Fibroblast of villous mesenchyme (primary cell): ENCODE measurements around the gene SLC4A8. TPM values are rescaled to one million over a fixed set of nuclear protein-coding genes. Genes with fewer than 3 reads are reported as not detected.

Source experiments
- DNase-seq: peaks from one replicate; pipeline ENCODE4 v3.0.0-alpha.2; 2010; ENCODE audit warnings: low read depth
- H3K4me3 ChIP-seq: 2 replicates; pipeline ENCODE4 v1.5.1; 2011; ENCODE audit warnings: low read depth, mild to moderate bottlenecking, low read length
- CTCF ChIP-seq: IDR thresholded peaks from 2 replicates; pipeline ENCODE4 v1.5.1; 2012; ENCODE audit warnings: low read depth, mild to moderate bottlenecking, low read length; ENCODE audit not compliant: insufficient read depth
- total RNA-seq: library from RNA; depleted of rRNA; stranded (reverse); fragments of >200 nt; gene quantifications from 2 replicates; pipeline ENCODE4 v1.2.3, GENCODE V29; 2012

SLC4A8 gene
- total RNA-seq, 1 donor = 6.9 TPM

GRCh38 chr12:51395283-51396230 is 29.1 kb upstream of the SLC4A8 start:
- H3K4me3 ChIP-seq = no peak overlapping the region
- no peak for DNase-seq

GRCh38 chr12:51397670-51398069 is 27.0 kb upstream of the SLC4A8 start:
- TF ChIP-seq CTCF = no peak

More at GRCh38 chr12:51395283-51396230, 29.1 kb upstream of the SLC4A8 start:
- TF ChIP-seq CTCF = no peak

GRCh38 chr12:51399891-51400290 is 24.7 kb upstream of the SLC4A8 start:
- TF ChIP-seq CTCF = no peak
- DNase-seq = no peak
- H3K4me3 ChIP-seq = no peak overlapping the region

More at GRCh38 chr12:51397670-51398069, 27.0 kb upstream of the SLC4A8 start:
- DNase-seq = no peak
- H3K4me3 ChIP-seq = no peak overlapping the region

- H3K4me3 ChIP-seq = no peak overlapping the region
- DNase-seq = no peak
- no peak for TF ChIP-seq CTCF
Measured at GRCh38 chr12:51401020-51401419, 23.6 kb upstream of the SLC4A8 start.

GRCh38 chr12:51401486-51401885 is 23.1 kb upstream of the SLC4A8 start:
- no peak overlapping the region for H3K4me3 ChIP-seq
- no peak for TF ChIP-seq CTCF
- no peak for DNase-seq

GRCh38 chr12:51401900-51402299 is 22.7 kb upstream of the SLC4A8 start:
- no peak for TF ChIP-seq CTCF
- no peak for DNase-seq
- H3K4me3 ChIP-seq = no peak overlapping the region
